Gastroesophageal sphincter (tissue), 4 donors: ENCODE measurements around the gene ABCG4. TPM values are rescaled to one million over a fixed set of nuclear protein-coding genes. Genes with fewer than 3 reads are reported as not detected.
A peak's percentile ranks its signal among the peaks of the same experiment; 100 is the strongest.

Experiments
- ATAC-seq: fragments of 150-250 bp; one replicate; pipeline ENCODE4 v1.9.1; 2016; ENCODE audit warnings: mild to moderate bottlenecking, moderate library complexity
- H3K27ac ChIP-seq, 4 donors: fragments of 200-600 bp; sonication (generic) in 3 of 4; 1 replicate in 3 of 4; 2 replicates in 1 of 4; pipeline ENCODE4 v1.5.1; 2016 to 2019
- H3K27me3 ChIP-seq: fragments of 200-600 bp; sonication (generic); one replicate; pipeline ENCODE4 v1.5.1; 2019
- H3K36me3 ChIP-seq, 2 donors: fragments of 200-600 bp; sonication (generic); one replicate each; pipeline ENCODE4 v1.5.1; 2019; ENCODE audit warnings: control low read depth in 1 of 2
- H3K4me1 ChIP-seq, 3 donors: fragments of 200-600 bp; sonication (generic); 1 replicate in 2 of 3; 2 replicates in 1 of 3; pipeline ENCODE4 v1.5.1; 2016 to 2019; ENCODE audit warnings: control low read depth in 2 of 3
- H3K4me3 ChIP-seq, 2 donors: fragments of 200-600 bp; sonication (generic); one replicate each; pipeline ENCODE4 v1.5.1; 2019; ENCODE audit warnings: mild to moderate bottlenecking in 1 of 2, moderate library complexity in 1 of 2
- H3K9me3 ChIP-seq, 3 donors: fragments of 200-600 bp; sonication (generic); one replicate each; pipeline ENCODE4 v1.5.1; 2017 to 2019; ENCODE audit warnings: control low read depth in 2 of 3
- CTCF ChIP-seq, 4 experiments: fragments of 200-600 bp in 2 of 4; fragments of 450-650 bp in 2 of 4; sonication (generic) in 1 of 4; IDR thresholded peaks; one replicate each; pipeline ENCODE4 v1.5.1; 2017 to 2019; ENCODE audit warnings: antibody characterized with exemption in 4 of 4, mild to moderate bottlenecking in 2 of 4, moderate library complexity in 2 of 4
- EP300 ChIP-seq: sonication (generic); formaldehyde crosslinking; IDR thresholded peaks from one replicate; pipeline ENCODE4 v1.6.1; 2017; ENCODE audit warnings: antibody characterized with exemption, mild to moderate bottlenecking
- POLR2A ChIP-seq, 2 donors: fragments of 450-650 bp; IDR thresholded peaks; one replicate each; pipeline ENCODE4 v1.6.1; 2017; ENCODE audit warnings: antibody characterized with exemption in 2 of 2, mild to moderate bottlenecking in 2 of 2, moderate library complexity in 1 of 2
- POLR2AphosphoS5 ChIP-seq: sonication (generic); formaldehyde crosslinking; IDR thresholded peaks from one replicate; pipeline ENCODE4 v1.6.1; 2017; ENCODE audit warnings: antibody characterized with exemption
- WGBS, 2 donors: methylation state at CpG; one replicate each; pipeline ENCODE4 v1.1.5; 2018; ENCODE audit warnings: low coverage in 1 of 2; 5-methylcytosine and 5-hydroxymethylcytosine counted together
- total RNA-seq, 4 donors: library from RNA; depleted of rRNA; stranded (reverse); fragments of >200 nt; gene quantifications; one replicate each; pipeline ENCODE4 v1.1.0, GENCODE V29; 2016

The ABCG4 gene
- total RNA-seq, 4 donors from 2014 or later = 0.20 to 1.1 (median 0.40) TPM; not detected in 1

GRCh38 chr11:119120639-119121007, 28.2 kb upstream of the ABCG4 start:
- ATAC-seq = no peak
- H3K36me3 ChIP-seq = peaks cover 0 to 35% of the 10 kb centered on the region in 2 donors
- WGBS, 2 donors = 7 to 11% methylated on average over 4 to 5 of the region's 5 CpGs

GRCh38 chr11:119121008-119121810, 27.6 kb upstream of the ABCG4 start, which contains the start of gene HINFP:
Gene HINFP, plus strand, starts transcription at chr11:119121580. Its CDS starts 5,365 bp downstream, at chr11:119126945.
- H3K4me3 ChIP-seq = peak within 1 kb of the TSS; percentile 43 to 78
- 0% methylated on average over 1 to 5 of the region's 54 CpGs for WGBS, 2 donors
- H3K27ac ChIP-seq = peak within 1 kb of the TSS; percentile 2 to 91 (median 86)
- TF ChIP-seq POLR2AphosphoS5 (peak; percentile 86), EP300 (no peak), POLR2A (IDR thresholded peaks at IDR 0.05) (peak; percentile 64 to 79)
- peaks cover 2 to 39% (median 6%) of the 10 kb centered on the region in 3 donors for H3K4me1 ChIP-seq
- H3K27me3 ChIP-seq = no peaks in the 10 kb centered on the region
- H3K9me3 ChIP-seq = no peaks in the 10 kb centered on the region
- H3K36me3 ChIP-seq = peaks cover 0 to 32% of the 10 kb centered on the region in 2 donors
- ATAC-seq = peak; percentile 99

More at GRCh38 chr11:119120639-119121007, 28.2 kb upstream of the ABCG4 start:
- peak overlapping the region; percentile 24 to 78 for H3K4me3 ChIP-seq
- peaks cover 2 to 33% (median 6%) of the 10 kb centered on the region in 3 donors for H3K4me1 ChIP-seq
- no peaks in the 10 kb centered on the region for H3K9me3 ChIP-seq
- TF ChIP-seq CTCF (IDR thresholded peaks at IDR 0.05) (no peak), POLR2A (IDR thresholded peaks at IDR 0.05) (no peak), POLR2AphosphoS5 (no peak), EP300 (no peak)
- H3K27me3 ChIP-seq = no peaks in the 10 kb centered on the region
- H3K27ac ChIP-seq = peak overlapping the region in 3 of 4 donors; percentile 86 to 91 (median 87)

GRCh38 chr11:119121811-119122124, 27.1 kb upstream of the ABCG4 start:
- ATAC-seq = no peak
- Histone ChIP-seq H3K27me3 (no peaks in the 10 kb centered on the region), H3K9me3 (no peaks in the 10 kb centered on the region), H3K27ac (peak overlapping the region; percentile 2 to 91 (median 86)), H3K4me1 (peaks cover 2 to 45% (median 6%) of the 10 kb centered on the region in 3 donors), H3K4me3 (peak overlapping the region; percentile 43 to 78), H3K36me3 (peaks cover 0 to 30% of the 10 kb centered on the region in 2 donors)
- WGBS, 2 donors = 0% methylated on average over 7 to 19 of the region's 20 CpGs
- no peak for TF ChIP-seq EP300
- no peak for TF ChIP-seq POLR2A (IDR thresholded peaks at IDR 0.05)
- TF ChIP-seq POLR2AphosphoS5 = no peak
- TF ChIP-seq CTCF (IDR thresholded peaks at IDR 0.05) = no peak

GRCh38 chr11:119125821-119126220, 23.0 kb upstream of the ABCG4 start:
- no peak for TF ChIP-seq POLR2A (IDR thresholded peaks at IDR 0.05)
- Histone ChIP-seq H3K9me3 (no peaks in the 10 kb centered on the region), H3K27me3 (no peaks in the 10 kb centered on the region), H3K27ac (no peak overlapping the region), H3K4me1 (peaks cover 2 to 44% (median 6%) of the 10 kb centered on the region in 3 donors), H3K4me3 (no peak overlapping the region), H3K36me3 (peaks cover 0 to 67% of the 10 kb centered on the region in 2 donors)
- WGBS, 2 donors = 79% methylated on average over 5 of the region's 6 CpGs
- no peak for ATAC-seq

GRCh38 chr11:119126675-119127268, 22.1 kb upstream of the ABCG4 start:
- H3K27ac ChIP-seq = peak overlapping the region in 1 of 4 donors; percentile 10
- H3K36me3 ChIP-seq = peaks cover 0 to 77% of the 10 kb centered on the region in 2 donors
- no peaks in the 10 kb centered on the region for H3K27me3 ChIP-seq
- H3K9me3 ChIP-seq = no peaks in the 10 kb centered on the region
- TF ChIP-seq POLR2A (IDR thresholded peaks at IDR 0.05) (no peak), EP300 (no peak), POLR2AphosphoS5 (no peak), CTCF (IDR thresholded peaks at IDR 0.05) (no peak)
- H3K4me3 ChIP-seq = no peak overlapping the region
- WGBS, 2 donors = 45 to 52% methylated on average over 5 of the region's 5 CpGs
- no peak for ATAC-seq
- H3K4me1 ChIP-seq = peaks cover 2 to 42% (median 6%) of the 10 kb centered on the region in 3 donors
